ENCODE measurements around the gene MSTN.

MSTN gene

GRCh38 chr2:190062601-190063000 lies at the start of gene MSTN:
Gene MSTN, minus strand, starts transcription at chr2:190062729. Its CDS starts 133 bp downstream, at chr2:190062596.
- DNase-seq (ENCODE audit: low read depth) = no peak

- no peak for DNase-seq (ENCODE audit: low read depth)
Measured at GRCh38 chr2:190111166-190111565, 48.6 kb upstream of the MSTN start.

GRCh38 chr2:190110699-190111098 lies 48.2 kb upstream of the MSTN start:
- DNase-seq (ENCODE audit: low read depth) = no peak

GRCh38 chr2:190110131-190110530 lies 47.6 kb upstream of the MSTN start:
- DNase-seq (ENCODE audit: low read depth) = no peak

GRCh38 chr2:190107409-190107808 lies 44.9 kb upstream of the MSTN start:
- no peak for DNase-seq (ENCODE audit: low read depth)

- DNase-seq (ENCODE audit: low read depth) = no peak
Measured at GRCh38 chr2:190106783-190107182, 44.3 kb upstream of the MSTN start.

- DNase-seq (ENCODE audit: low read depth) = no peak
Measured at GRCh38 chr2:190105554-190105953, 43.0 kb upstream of the MSTN start.

- DNase-seq (ENCODE audit: low read depth) = no peak
Measured at GRCh38 chr2:190103144-190103543, 40.6 kb upstream of the MSTN start.

- no peak for DNase-seq (ENCODE audit: low read depth)
Measured at GRCh38 chr2:190099890-190100697, 37.6 kb upstream of the MSTN start.

GRCh38 chr2:190098851-190099250 lies 36.3 kb upstream of the MSTN start:
- DNase-seq (ENCODE audit: low read depth) = no peak

- no peak for DNase-seq (ENCODE audit: low read depth)
Measured at GRCh38 chr2:190097115-190097514, 34.6 kb upstream of the MSTN start.

- no peak for DNase-seq (ENCODE audit: low read depth)
Measured at GRCh38 chr2:190094316-190094871, 31.9 kb upstream of the MSTN start.

GRCh38 chr2:190093793-190094192 lies 31.3 kb upstream of the MSTN start:
- DNase-seq (ENCODE audit: low read depth) = no peak

GRCh38 chr2:190090148-190090547 lies 27.6 kb upstream of the MSTN start:
- no peak for DNase-seq (ENCODE audit: low read depth)

- DNase-seq (ENCODE audit: low read depth) = no peak
Measured at GRCh38 chr2:190088917-190089316, 26.4 kb upstream of the MSTN start.

- no peak for DNase-seq (ENCODE audit: low read depth)
Measured at GRCh38 chr2:190084704-190085103, 22.2 kb upstream of the MSTN start.

GRCh38 chr2:190082118-190082517 lies 19.6 kb upstream of the MSTN start:
- DNase-seq (ENCODE audit: low read depth) = no peak

- no peak for DNase-seq (ENCODE audit: low read depth)
Measured at GRCh38 chr2:190080527-190081049, 18.1 kb upstream of the MSTN start.

GRCh38 chr2:190079160-190079559 lies 16.6 kb upstream of the MSTN start:
- DNase-seq (ENCODE audit: low read depth) = no peak

- no peak for DNase-seq (ENCODE audit: low read depth)
Measured at GRCh38 chr2:190075623-190076022, 13.1 kb upstream of the MSTN start.

GRCh38 chr2:190069936-190070696 lies 7.6 kb upstream of the MSTN start:
- DNase-seq (ENCODE audit: low read depth) = no peak

GRCh38 chr2:190068764-190069163 lies 6.2 kb upstream of the MSTN start:
- DNase-seq (ENCODE audit: low read depth) = no peak

GRCh38 chr2:190065839-190066238 lies 3.3 kb upstream of the MSTN start:
- no peak for DNase-seq (ENCODE audit: low read depth)

Data from stimulated activated CD8-positive, alpha-beta memory T cell treated with anti-CD3 and anti-CD28 coated beads, Interleukin-15, amount 100 ng/mL, for 1 hour (primary cell).